GM10847 (cell line): ENCODE results near the gene PNMA8A.

Experiments
- POLR2A ChIP-seq: IDR thresholded peaks from 2 replicates; pipeline ENCODE4 v1.6.1; 2011; ENCODE audit not compliant: insufficient read length; ENCODE audit errors: extremely low read depth

The PNMA8A gene

GRCh38 chr19:46456930-46457329, 14.4 kb downstream of the PNMA8A start:
- TF ChIP-seq POLR2A: no peak

DNA sequence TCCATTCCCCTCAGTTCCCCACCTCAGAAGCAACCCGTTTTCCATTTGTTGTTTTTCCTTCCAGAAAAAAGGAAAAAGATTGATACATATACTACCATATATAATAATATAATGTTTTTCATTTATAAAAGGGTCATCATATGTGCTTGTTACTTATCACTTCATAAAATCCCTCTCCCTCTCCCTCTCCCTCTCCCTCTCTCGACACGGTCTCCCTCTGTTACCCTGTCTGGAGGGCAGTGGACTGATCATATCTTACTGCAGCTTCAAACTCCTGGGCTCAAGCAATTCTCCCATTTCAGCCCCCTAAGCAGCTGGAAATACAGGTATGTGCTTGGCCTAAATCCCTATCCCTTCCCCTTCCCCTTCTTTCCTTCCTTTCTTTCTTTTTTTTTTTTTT, 17.1 kb downstream of the PNMA8A start:
- TF ChIP-seq POLR2A: no peak

DNA sequence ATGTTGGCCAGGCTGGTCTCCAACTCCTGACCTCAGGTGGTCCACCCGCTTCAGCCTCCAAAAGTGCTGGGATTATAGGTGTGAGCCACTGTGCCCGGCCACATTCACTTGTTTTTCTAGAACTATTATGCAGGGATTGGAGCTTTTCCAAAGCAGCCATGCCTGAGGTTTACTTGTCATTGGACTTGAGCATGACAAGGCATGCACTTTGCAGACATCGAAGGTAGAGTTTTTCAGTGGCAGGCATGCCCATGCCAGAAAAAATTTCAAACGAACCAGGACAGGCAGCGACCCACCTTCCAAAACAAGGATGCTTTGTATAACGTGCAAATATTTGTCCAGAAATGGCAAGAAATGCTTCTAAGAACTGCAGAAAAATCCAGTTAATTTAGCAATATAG, 17.7 kb downstream of the PNMA8A start:
- TF ChIP-seq POLR2A: no peak

DNA sequence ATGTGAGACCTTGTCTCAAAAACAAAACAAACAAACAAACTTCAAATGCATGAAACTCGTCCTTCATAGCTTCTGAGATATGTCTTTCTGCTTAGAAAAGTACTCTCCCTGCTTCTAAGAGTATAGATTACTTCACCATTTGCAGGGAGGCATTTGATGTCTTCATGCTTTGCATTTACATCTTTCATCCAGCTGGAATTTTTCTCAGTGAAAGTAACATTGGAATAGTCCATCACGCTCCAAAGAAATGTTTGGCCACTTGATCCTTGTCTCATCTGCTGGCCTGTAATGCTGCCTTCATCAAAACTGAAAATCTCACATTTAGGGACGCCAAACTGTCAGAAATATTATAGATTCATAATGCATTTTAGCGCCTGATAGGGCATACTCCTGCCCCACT, 19.2 kb downstream of the PNMA8A start:
- no peak for TF ChIP-seq POLR2A

GRCh38 chr19:46451352-46451751, 20.0 kb downstream of the PNMA8A start:
- no peak for TF ChIP-seq POLR2A

DNA sequence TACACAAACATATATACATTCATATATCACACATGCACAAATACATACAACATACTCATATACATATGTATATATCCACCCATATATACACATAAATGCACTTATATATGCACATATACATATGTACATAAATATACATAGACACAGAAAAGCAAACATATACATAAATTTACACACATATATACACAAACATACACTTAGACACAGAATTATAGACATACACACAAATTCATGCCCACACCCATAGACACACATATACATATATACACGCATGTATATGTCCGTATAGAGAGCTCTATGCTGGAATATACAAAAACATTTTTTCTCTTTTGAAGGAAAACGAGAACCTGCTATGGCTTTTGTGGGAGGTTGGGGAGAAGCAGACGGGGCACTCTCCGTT, 20.6 kb downstream of the PNMA8A start:
- TF ChIP-seq POLR2A: no peak

DNA sequence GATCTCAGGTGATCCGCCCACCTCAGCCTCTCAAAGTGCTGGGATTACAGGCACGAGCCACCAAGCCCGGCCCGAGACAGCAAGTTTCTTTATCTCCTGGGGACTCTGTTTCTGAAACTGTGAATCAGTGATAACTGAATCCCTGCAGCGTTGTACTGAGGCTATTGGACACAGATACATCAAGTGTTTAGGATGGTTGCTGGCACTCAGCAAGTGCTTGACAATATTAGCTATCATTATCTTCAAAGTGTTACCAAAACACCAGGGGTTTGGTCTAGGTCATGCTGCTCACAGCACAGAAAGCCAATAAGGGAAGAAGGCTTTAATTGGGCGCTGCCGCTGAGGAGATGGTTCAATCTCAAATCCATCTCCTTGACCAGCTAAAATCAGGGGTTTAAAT, 22.1 kb downstream of the PNMA8A start:
- TF ChIP-seq POLR2A: no peak

DNA sequence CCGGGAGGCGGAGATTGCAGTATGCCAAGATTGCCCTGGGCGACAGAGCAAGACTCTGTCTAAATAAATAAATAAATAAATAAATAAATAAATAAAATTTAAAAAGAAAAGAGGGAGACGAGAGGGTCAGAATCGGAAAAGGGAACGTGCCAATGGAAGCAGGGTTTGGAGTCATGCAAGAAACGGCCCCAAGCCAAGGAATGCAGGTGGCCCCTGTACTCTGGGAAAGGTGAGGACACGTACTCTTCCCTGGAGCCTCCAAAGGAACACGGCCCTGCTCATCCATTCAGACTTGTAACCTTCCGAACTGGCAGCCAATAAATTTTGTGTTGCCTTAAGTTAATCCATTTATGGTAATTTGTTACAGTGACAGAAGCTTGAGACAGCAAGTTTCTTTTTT, 22.8 kb downstream of the PNMA8A start:
- TF ChIP-seq POLR2A: no peak

DNA sequence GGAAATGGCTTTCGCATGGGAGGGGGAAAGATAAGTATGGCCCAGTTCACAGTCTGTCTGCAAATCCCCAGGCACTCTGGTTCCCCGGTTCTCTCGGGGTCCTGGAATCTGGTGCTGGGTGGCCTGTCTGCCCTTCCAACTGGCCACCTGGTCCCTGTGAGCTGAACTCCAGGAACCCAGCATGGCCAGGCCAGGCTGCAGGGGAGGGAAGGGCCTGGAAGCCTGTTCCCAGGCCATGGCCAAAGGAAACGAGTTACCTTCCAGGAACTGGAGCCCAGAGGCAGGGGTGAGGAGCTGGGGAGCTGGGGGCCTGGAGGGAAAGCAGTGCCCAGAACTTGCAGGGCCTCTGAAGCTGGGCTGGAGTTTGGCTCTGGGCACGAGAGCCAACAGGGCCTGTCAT, 23.5 kb downstream of the PNMA8A start:
- TF ChIP-seq POLR2A: no peak

DNA sequence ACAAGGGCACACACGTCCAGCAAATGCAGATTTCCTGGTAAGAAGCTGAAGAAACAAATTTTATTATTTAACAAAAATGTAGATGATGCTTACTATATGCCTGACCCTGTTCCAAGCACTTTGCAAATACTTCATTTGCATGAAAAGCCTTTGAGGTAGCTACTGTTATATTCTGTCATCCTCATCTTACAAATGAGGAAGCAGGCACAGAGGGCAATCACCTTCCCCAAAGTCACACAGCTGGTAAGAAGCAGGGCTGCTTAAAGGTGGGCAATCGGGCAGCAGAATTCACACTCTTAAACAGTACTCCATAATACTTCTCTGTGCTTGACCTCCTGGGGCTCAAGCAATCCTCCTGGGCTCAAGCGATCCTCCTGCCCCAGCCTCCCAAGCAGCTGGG, 24.4 kb downstream of the PNMA8A start:
- no peak for TF ChIP-seq POLR2A

DNA sequence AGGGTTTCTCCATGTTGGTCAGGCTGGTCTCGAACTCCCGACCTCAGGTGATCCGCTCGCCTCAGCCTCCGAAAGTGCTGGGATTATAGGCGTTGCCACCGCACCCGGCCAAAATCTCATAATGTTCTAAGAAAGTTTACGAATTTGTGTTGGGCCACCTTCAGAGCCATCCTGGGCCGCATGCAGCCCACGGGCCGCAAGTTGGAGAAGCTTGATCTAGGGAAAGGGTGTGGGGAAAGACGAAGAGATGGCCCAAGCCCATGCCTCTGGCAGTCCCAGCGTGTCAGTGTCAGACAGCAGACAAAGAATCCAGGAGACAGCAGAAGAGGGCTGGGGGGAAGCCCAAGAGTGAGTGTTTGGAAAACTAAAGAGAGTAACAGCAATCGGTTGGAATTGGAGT, 25.3 kb downstream of the PNMA8A start:
- TF ChIP-seq POLR2A: no peak

- TF ChIP-seq POLR2A: no peak
Observed at GRCh38 chr19:46442808-46443450, 28.4 kb downstream of the PNMA8A start.

DNA sequence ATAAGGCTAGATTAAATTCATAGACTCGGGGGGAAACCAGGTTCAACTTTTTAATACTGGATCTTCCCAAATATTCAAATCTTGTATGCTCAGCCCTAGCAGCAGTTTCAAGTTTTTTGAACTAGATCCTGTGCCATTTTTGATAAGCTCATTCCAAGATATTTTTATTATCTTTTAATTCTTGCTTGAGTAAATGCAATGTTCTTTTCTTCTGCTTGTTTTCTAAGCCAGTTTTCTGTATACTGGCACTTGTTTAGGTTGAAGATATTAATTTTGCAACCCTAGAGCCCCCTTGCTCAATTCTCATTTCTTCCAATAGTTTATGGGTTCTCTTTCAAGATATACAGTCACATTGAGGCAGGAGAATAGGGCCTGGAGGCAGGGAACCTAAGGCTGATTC, 29.5 kb downstream of the PNMA8A start:
- no peak for TF ChIP-seq POLR2A

- no peak for TF ChIP-seq POLR2A
Observed at GRCh38 chr19:46435009-46435408, 36.4 kb downstream of the PNMA8A start.

DNA sequence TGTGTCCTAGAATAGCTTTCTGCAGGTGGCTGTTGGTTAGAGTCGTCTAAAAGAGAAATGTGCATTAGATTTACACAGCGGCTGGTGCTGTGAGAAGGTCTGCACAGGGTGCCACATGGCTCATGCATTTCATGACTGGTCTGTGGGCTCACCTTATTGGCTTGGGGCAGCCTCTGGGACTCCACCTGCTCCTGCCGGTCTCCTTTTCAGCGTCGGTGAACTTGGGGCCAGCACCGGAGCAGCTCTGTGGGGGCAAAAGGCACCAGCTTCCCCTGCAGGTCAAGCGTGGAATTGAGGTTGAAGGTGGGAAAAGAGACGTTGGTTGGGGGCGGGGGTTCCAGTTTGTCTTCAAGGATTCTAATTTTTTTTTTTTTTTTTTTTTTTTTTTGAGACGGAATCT, 39.5 kb downstream of the PNMA8A start:
- TF ChIP-seq POLR2A: no peak

DNA sequence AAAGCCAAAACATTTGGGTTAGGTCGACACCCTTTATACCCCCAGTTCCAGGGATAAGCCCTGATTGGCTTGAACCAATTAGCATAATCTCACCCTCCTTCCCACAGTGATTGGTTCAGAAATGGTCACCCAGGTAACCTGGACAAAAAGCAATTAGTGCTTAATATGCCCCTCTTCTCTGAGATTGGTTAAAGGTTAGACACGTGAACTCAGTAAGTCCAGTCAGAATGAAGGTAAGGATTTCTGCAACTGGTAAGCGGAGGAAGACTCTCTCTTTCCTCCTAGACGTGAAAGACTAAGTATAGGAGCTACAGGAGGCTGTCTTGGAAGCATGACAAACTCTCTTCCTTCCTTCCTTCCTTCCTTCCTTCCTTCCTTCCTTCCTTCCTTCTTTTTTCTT, 41.4 kb downstream of the PNMA8A start:
- TF ChIP-seq POLR2A: no peak
